Measurements from ENCODE around the gene DENND4A.

DENND4A gene

DNA sequence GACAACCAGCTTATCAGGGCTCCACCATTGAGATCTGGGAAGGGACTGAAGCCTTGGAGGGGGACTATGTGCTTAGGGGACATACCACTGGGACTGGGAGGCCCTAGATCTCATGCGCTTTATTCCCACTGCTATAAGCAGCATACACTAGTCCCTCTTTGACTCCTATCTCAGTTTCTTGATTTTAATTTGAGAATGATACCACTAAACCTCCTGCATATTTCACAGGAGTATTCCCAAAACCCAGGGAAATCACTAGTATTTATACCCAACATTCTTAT, 141.1 kb downstream of the DENND4A start:
- Histone ChIP-seq H3K9me3 (ENCODE audit: insufficient read depth, low read length, severe bottlenecking) (no peaks in the 10 kb centered on the region), H3K79me2 (ENCODE audit: insufficient read depth, low read length) (no peaks in the 10 kb centered on the region), H3K36me3 (ENCODE audit: insufficient read depth, low read length) (peaks cover 15% of the 10 kb centered on the region; the same call in 1 of the 2 replicates), H3K27ac (ENCODE audit: low read length) (no peak overlapping the region), H3K27me3 (ENCODE audit: insufficient read depth, low read length, poor library complexity) (no peaks in the 10 kb centered on the region), H2AFZ (ENCODE audit: low read depth, low read length) (no peak overlapping the region), H4K20me1 (ENCODE audit: insufficient read depth, low read length) (no peaks in the 10 kb centered on the region), H3K4me3 (ENCODE audit: low read depth in 1 of 2, low read length in 2 of 2) (no peak overlapping the region), H3K9ac (ENCODE audit: low read depth, low read length) (no peak overlapping the region), H3K4me2 (ENCODE audit: insufficient read depth, low read length) (no peak overlapping the region), H3K4me1 (ENCODE audit: insufficient read depth, low read length) (no peaks in the 10 kb centered on the region)
- no peak for ATAC-seq (ENCODE audit: insufficient read depth, low read depth)
- DNase-seq: no peak
- TF ChIP-seq CTCF (IDR thresholded peaks at IDR 0.05; ENCODE audit: borderline replicate concordance, extremely low read depth, low read length, poor library complexity, severe bottlenecking) (no peak), EZH2 (IDR thresholded peaks at IDR 0.05; ENCODE audit: borderline replicate concordance, low read depth, low read length, severe bottlenecking) (no peak)

GRCh38 chr15:65650312-65651041, 141.6 kb downstream of the DENND4A start:
- H4K20me1 ChIP-seq (ENCODE audit: insufficient read depth, low read length): no peaks in the 10 kb centered on the region
- peaks cover 10% of the 10 kb centered on the region; the same call in 1 of the 2 replicates for H3K36me3 ChIP-seq (ENCODE audit: insufficient read depth, low read length)
- DNase-seq: no peak
- H3K27ac ChIP-seq (ENCODE audit: low read length): no peak overlapping the region
- H3K9me3 ChIP-seq (ENCODE audit: insufficient read depth, low read length, severe bottlenecking): no peaks in the 10 kb centered on the region
- TF ChIP-seq EZH2 (IDR thresholded peaks at IDR 0.05; ENCODE audit: borderline replicate concordance, low read depth, low read length, severe bottlenecking): no peak
- no peak for TF ChIP-seq CTCF (IDR thresholded peaks at IDR 0.05; ENCODE audit: borderline replicate concordance, extremely low read depth, low read length, poor library complexity, severe bottlenecking)
- H3K4me2 ChIP-seq (ENCODE audit: insufficient read depth, low read length): no peak overlapping the region
- H3K27me3 ChIP-seq (ENCODE audit: insufficient read depth, low read length, poor library complexity): no peaks in the 10 kb centered on the region
- ATAC-seq (ENCODE audit: insufficient read depth, low read depth): no peak
- no peak overlapping the region for H3K9ac ChIP-seq (ENCODE audit: low read depth, low read length)
- no peak overlapping the region for H3K4me3 ChIP-seq (ENCODE audit: low read depth in 1 of 2, low read length in 2 of 2)
- no peaks in the 10 kb centered on the region for H3K4me1 ChIP-seq (ENCODE audit: insufficient read depth, low read length)
- H2AFZ ChIP-seq (ENCODE audit: low read depth, low read length): no peak overlapping the region
- no peaks in the 10 kb centered on the region for H3K79me2 ChIP-seq (ENCODE audit: insufficient read depth, low read length)

- no peak for TF ChIP-seq CTCF (IDR thresholded peaks at IDR 0.05; ENCODE audit: borderline replicate concordance, extremely low read depth, low read length, poor library complexity, severe bottlenecking)
- no peak for TF ChIP-seq EZH2 (IDR thresholded peaks at IDR 0.05; ENCODE audit: borderline replicate concordance, low read depth, low read length, severe bottlenecking)
- ATAC-seq (ENCODE audit: insufficient read depth, low read depth): no peak
- DNase-seq: no peak
- Histone ChIP-seq H3K4me3 (ENCODE audit: low read depth in 1 of 2, low read length in 2 of 2) (no peak overlapping the region), H3K9ac (ENCODE audit: low read depth, low read length) (no peak overlapping the region), H3K4me2 (ENCODE audit: insufficient read depth, low read length) (no peak overlapping the region), H3K79me2 (ENCODE audit: insufficient read depth, low read length) (no peaks in the 10 kb centered on the region), H4K20me1 (ENCODE audit: insufficient read depth, low read length) (no peaks in the 10 kb centered on the region), H3K9me3 (ENCODE audit: insufficient read depth, low read length, severe bottlenecking) (no peaks in the 10 kb centered on the region), H3K36me3 (ENCODE audit: insufficient read depth, low read length) (peaks cover 3% of the 10 kb centered on the region; the same call in 1 of the 2 replicates), H3K27me3 (ENCODE audit: insufficient read depth, low read length, poor library complexity) (no peaks in the 10 kb centered on the region), H2AFZ (ENCODE audit: low read depth, low read length) (no peak overlapping the region), H3K27ac (ENCODE audit: low read length) (no peak overlapping the region), H3K4me1 (ENCODE audit: insufficient read depth, low read length) (no peaks in the 10 kb centered on the region)
Measured at GRCh38 chr15:65646486-65646885, 145.6 kb downstream of the DENND4A start.
